ENCODE results near the gene IL20RB. TPM values are rescaled to one million over a fixed set of nuclear protein-coding genes. Genes with fewer than 3 reads are reported as not detected.

The IL20RB gene
- total and polyA plus RNA-seq, 4 donors, result 0.14 to 1.3 (median 0.33) TPM

- TF ChIP-seq RXRA (IDR thresholded peaks at IDR 0.05), result no peak
- TF ChIP-seq, protein P1, sequence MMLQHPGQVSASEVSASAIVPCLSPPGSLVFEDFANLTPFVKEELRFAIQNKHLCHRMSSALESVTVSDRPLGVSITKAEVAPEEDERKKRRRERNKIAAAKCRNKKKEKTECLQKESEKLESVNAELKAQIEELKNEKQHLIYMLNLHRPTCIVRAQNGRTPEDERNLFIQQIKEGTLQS (IDR thresholded peaks at IDR 0.05), result no peak
- TF ChIP-seq RAD21 (IDR thresholded peaks at IDR 0.05), result no peak
- TF ChIP-seq FOXA2 (IDR thresholded peaks at IDR 0.05), result no peak
- TF ChIP-seq GABPA (IDR thresholded peaks at IDR 0.05 in 1 of 2, conservative IDR thresholded peaks at IDR 0.05 in 1 of 2), result no peak
- TF ChIP-seq FOXA1 (IDR thresholded peaks at IDR 0.05), result no peak
- TF ChIP-seq, protein P2, sequence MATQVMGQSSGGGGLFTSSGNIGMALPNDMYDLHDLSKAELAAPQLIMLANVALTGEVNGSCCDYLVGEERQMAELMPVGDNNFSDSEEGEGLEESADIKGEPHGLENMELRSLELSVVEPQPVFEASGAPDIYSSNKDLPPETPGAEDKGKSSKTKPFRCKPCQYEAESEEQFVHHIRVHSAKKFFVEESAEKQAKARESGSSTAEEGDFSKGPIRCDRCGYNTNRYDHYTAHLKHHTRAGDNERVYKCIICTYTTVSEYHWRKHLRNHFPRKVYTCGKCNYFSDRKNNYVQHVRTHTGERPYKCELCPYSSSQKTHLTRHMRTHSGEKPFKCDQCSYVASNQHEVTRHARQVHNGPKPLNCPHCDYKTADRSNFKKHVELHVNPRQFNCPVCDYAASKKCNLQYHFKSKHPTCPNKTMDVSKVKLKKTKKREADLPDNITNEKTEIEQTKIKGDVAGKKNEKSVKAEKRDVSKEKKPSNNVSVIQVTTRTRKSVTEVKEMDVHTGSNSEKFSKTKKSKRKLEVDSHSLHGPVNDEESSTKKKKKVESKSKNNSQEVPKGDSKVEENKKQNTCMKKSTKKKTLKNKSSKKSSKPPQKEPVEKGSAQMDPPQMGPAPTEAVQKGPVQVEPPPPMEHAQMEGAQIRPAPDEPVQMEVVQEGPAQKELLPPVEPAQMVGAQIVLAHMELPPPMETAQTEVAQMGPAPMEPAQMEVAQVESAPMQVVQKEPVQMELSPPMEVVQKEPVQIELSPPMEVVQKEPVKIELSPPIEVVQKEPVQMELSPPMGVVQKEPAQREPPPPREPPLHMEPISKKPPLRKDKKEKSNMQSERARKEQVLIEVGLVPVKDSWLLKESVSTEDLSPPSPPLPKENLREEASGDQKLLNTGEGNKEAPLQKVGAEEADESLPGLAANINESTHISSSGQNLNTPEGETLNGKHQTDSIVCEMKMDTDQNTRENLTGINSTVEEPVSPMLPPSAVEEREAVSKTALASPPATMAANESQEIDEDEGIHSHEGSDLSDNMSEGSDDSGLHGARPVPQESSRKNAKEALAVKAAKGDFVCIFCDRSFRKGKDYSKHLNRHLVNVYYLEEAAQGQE (IDR thresholded peaks at IDR 0.05), result no peak
- TF ChIP-seq EGR1 (IDR thresholded peaks at IDR 0.05; ENCODE audit: low read depth in 2 of 2), result no peak
- TF ChIP-seq HNF4A (conservative IDR thresholded peaks at IDR 0.05), result no peak
- TF ChIP-seq, protein P3, sequence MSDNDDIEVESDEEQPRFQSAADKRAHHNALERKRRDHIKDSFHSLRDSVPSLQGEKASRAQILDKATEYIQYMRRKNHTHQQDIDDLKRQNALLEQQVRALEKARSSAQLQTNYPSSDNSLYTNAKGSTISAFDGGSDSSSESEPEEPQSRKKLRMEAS (IDR thresholded peaks at IDR 0.05), result no peak
- TF ChIP-seq CTCF (IDR thresholded peaks at IDR 0.05; ENCODE audit: low read depth, low read length, missing input control), result no peak
- H3K36me3 ChIP-seq (ENCODE audit: control insufficient read depth in 4 of 4, insufficient read depth in 3 of 4, low read depth in 1 of 4, low read length in 3 of 4), result peaks cover 0 to 5% (median 0%) of the 10 kb centered on the region in 4 donors
- H3K9me3 ChIP-seq (ENCODE audit: control insufficient read depth in 4 of 4, low read length in 3 of 4), result no peaks in the 10 kb centered on the region
- no peak for DNase-seq (ENCODE audit: low spot score)
- no peaks in the 10 kb centered on the region for H3K27me3 ChIP-seq (ENCODE audit: control insufficient read depth in 4 of 4, insufficient read depth in 4 of 4, low read length in 3 of 4)
- WGBS, result 90% methylated on average over 4 of the region's 4 CpGs
- no peak overlapping the region for H3K9ac ChIP-seq (ENCODE audit: low read depth in 1 of 2, low read length in 2 of 2)
- no peak overlapping the region for H3K27ac ChIP-seq (ENCODE audit: low read depth in 1 of 2, low read length in 2 of 2)
- H3K4me1 ChIP-seq (ENCODE audit: control insufficient read depth in 4 of 4, insufficient read depth in 4 of 4, low read length in 3 of 4), result peaks cover 0 to 5% (median 2%) of the 10 kb centered on the region in 4 donors
- no peak overlapping the region for H3K4me3 ChIP-seq (ENCODE audit: low read depth in 1 of 3, low read length in 3 of 3)
Measured at GRCh38 chr3:136931606-136932005, 26.2 kb upstream of the IL20RB start.

DNA sequence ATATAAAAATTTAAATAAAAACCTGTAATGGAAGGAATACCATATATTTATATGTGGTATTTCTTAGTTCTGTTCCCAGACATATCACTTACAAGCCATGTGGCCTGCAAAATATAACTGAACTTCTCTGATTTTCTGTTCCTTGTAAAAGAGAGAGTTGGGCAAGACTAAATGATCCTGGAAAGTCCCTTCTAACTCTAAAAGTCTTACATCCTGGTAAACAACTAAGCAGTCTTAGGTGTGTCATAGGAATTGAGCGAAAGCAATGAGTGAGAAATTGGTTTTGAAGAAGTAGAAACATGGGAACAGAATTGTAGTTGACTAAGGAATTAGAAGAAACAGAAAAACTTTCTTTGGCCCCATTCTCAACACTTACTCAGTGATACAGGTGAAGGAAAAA is 25.3 kb upstream of the IL20RB start:
- DNase-seq (ENCODE audit: low spot score), result no peak
- H3K27ac ChIP-seq (ENCODE audit: low read depth in 1 of 2, low read length in 2 of 2), result no peak overlapping the region
- H3K4me3 ChIP-seq (ENCODE audit: low read depth in 1 of 3, low read length in 3 of 3), result no peak overlapping the region
- H3K4me1 ChIP-seq (ENCODE audit: control insufficient read depth in 4 of 4, insufficient read depth in 4 of 4, low read length in 3 of 4), result peaks cover 0 to 5% (median 2%) of the 10 kb centered on the region in 4 donors
- H3K9me3 ChIP-seq (ENCODE audit: control insufficient read depth in 4 of 4, low read length in 3 of 4), result no peaks in the 10 kb centered on the region
- H3K27me3 ChIP-seq (ENCODE audit: control insufficient read depth in 4 of 4, insufficient read depth in 4 of 4, low read length in 3 of 4), result no peaks in the 10 kb centered on the region
- TF ChIP-seq, protein P2 (IDR thresholded peaks at IDR 0.05), result no peak
- TF ChIP-seq NR2F2 (IDR thresholded peaks at IDR 0.05) (no peak), YY1 (IDR thresholded peaks at IDR 0.05) (no peak), EGR1 (IDR thresholded peaks at IDR 0.05; ENCODE audit: low read depth in 2 of 2) (no peak)
- H3K9ac ChIP-seq (ENCODE audit: low read depth in 1 of 2, low read length in 2 of 2), result peak overlapping the region in 1 of 2 donors; percentile 22
- H3K36me3 ChIP-seq (ENCODE audit: control insufficient read depth in 4 of 4, insufficient read depth in 3 of 4, low read depth in 1 of 4, low read length in 3 of 4), result peaks cover 0 to 5% (median 0%) of the 10 kb centered on the region in 4 donors
- WGBS, result 85% methylated on average over 1 of the region's 1 CpG
